ENCODE measurements around the gene PEPD. TPM values are rescaled to one million over a fixed set of nuclear protein-coding genes. Genes with fewer than 3 reads are reported as not detected.

PEPD gene
- polyA plus RNA-seq, 3 donors, result 61.5 to 218 (median 171) TPM

DNA sequence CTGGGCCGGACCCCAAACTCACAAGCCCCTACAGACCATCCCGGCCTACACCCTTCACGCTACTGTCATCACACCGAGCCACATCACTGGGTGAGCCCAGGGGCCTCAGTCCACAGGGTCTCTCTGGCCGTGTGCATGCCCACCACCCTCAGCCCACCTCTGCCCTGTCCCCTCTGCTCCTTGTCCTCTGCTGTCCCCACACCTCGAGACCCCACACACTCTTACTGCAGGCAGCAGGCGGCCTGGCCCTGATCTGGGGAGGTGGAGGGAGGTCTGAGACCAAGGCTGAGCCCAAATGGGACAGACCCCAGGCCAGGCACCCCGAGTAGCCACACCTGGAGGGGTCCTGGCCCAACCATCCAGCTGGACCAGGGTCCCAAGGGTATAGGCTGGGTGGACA, 35.2 kb downstream of the PEPD start:
- no peaks in the 10 kb centered on the region for H3K4me1 Mint-ChIP-seq
- H3K36me3 Mint-ChIP-seq, result peaks cover 0 to 2% of the 10 kb centered on the region in 2 donors
- TF ChIP-seq, protein P1, sequence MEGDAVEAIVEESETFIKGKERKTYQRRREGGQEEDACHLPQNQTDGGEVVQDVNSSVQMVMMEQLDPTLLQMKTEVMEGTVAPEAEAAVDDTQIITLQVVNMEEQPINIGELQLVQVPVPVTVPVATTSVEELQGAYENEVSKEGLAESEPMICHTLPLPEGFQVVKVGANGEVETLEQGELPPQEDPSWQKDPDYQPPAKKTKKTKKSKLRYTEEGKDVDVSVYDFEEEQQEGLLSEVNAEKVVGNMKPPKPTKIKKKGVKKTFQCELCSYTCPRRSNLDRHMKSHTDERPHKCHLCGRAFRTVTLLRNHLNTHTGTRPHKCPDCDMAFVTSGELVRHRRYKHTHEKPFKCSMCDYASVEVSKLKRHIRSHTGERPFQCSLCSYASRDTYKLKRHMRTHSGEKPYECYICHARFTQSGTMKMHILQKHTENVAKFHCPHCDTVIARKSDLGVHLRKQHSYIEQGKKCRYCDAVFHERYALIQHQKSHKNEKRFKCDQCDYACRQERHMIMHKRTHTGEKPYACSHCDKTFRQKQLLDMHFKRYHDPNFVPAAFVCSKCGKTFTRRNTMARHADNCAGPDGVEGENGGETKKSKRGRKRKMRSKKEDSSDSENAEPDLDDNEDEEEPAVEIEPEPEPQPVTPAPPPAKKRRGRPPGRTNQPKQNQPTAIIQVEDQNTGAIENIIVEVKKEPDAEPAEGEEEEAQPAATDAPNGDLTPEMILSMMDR (IDR thresholded peaks at IDR 0.05), result no peak

DNA sequence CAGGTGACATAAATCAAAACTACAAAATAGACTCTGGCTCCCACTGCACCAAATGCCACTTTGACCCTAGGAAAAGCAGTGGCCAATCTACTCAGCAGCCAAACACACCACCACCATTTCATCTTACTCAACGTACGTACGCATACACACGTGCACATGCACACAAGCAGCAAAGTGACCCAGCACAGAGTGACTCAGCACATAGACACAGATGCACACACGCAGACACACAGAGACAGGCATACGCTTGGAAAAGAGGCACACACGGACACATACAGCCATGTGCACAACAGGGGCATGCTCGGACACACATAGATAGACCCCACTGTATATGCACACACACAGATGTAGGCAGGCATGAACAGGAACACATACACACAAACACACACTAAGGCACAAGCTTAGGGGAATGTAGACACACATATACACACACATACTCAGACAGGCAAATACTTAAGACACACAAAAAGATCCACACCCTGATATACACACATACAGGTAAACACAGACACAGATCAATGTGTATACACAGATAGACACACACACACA, 37.3 kb downstream of the PEPD start:
- Mint-ChIP-seq H3K4me1 (no peaks in the 10 kb centered on the region), H3K4me3 (no peak overlapping the region), H3K27ac (no peak overlapping the region), H3K27me3 (ENCODE audit: low read depth in 3 of 3) (no peaks in the 10 kb centered on the region), H3K9me3 (peaks cover 8 to 22% (median 10%) of the 10 kb centered on the region in 7 donors), H3K36me3 (peaks cover 9 to 11% of the 10 kb centered on the region in 2 donors)
- no peak overlapping the region for H3K4me2 ChIP-seq (replicated peaks; ENCODE audit: extremely low read depth, low read length, poor library complexity, severe bottlenecking)
- no peak overlapping the region for H3K9ac ChIP-seq (ENCODE audit: insufficient read depth, low read length, poor library complexity, severe bottlenecking)
- WGBS (ENCODE audit: insufficient coverage), result 98% methylated on average over 7 of the region's 8 CpGs
- no peak overlapping the region for H3K27ac ChIP-seq (ENCODE audit: low read depth in 1 of 2, low read length in 2 of 2)
- H2AFZ ChIP-seq (ENCODE audit: insufficient read depth, low read depth, low read length, poor library complexity, severe bottlenecking), result no peak overlapping the region
- intact Hi-C loops (cut with micrococcal nuclease), result no loop called here
- H3K4me3 ChIP-seq (replicated peaks in 1 of 3; ENCODE audit: low read depth in 2 of 3, low read length in 3 of 3), result no peak overlapping the region
- no peaks in the 10 kb centered on the region for H3K27me3 ChIP-seq (ENCODE audit: control insufficient read depth in 2 of 2, insufficient read depth in 2 of 2, low read length in 2 of 2)
- TF ChIP-seq, protein P1 (IDR thresholded peaks at IDR 0.05), result no peak
- H4K20me1 ChIP-seq (ENCODE audit: insufficient read depth, low read length), result no peaks in the 10 kb centered on the region
- no peaks in the 10 kb centered on the region for H3K79me2 ChIP-seq (ENCODE audit: insufficient read depth, low read length)
- DNase-seq, result no peak
- H3K36me3 ChIP-seq (replicated peaks in 1 of 2; ENCODE audit: control insufficient read depth in 1 of 2, insufficient read depth in 2 of 2, low read length in 2 of 2), result no peaks in the 10 kb centered on the region
- no peaks in the 10 kb centered on the region for H3K4me1 ChIP-seq (ENCODE audit: control insufficient read depth in 1 of 2, insufficient read depth in 2 of 2, low read length in 2 of 2)
- H3K9me3 ChIP-seq (replicated peaks in 1 of 2; ENCODE audit: control insufficient read depth in 1 of 2, insufficient read depth in 1 of 2, low read length in 2 of 2), result peaks cover 0 to 6% of the 10 kb centered on the region in 2 donors

More for the DNA sequence above, 35.2 kb downstream of the PEPD start:
- Histone ChIP-seq H3K27me3 (ENCODE audit: control insufficient read depth in 2 of 2, insufficient read depth in 2 of 2, low read length in 2 of 2) (no peaks in the 10 kb centered on the region), H3K4me1 (ENCODE audit: control insufficient read depth in 1 of 2, insufficient read depth in 2 of 2, low read length in 2 of 2) (no peaks in the 10 kb centered on the region), H3K27ac (ENCODE audit: low read depth in 1 of 2, low read length in 2 of 2) (no peak overlapping the region), H3K9me3 (replicated peaks in 1 of 2; ENCODE audit: control insufficient read depth in 1 of 2, insufficient read depth in 1 of 2, low read length in 2 of 2) (peaks cover 0 to 6% of the 10 kb centered on the region in 2 donors), H3K79me2 (ENCODE audit: insufficient read depth, low read length) (no peaks in the 10 kb centered on the region), H3K36me3 (replicated peaks in 1 of 2; ENCODE audit: control insufficient read depth in 1 of 2, insufficient read depth in 2 of 2, low read length in 2 of 2) (no peaks in the 10 kb centered on the region), H4K20me1 (ENCODE audit: insufficient read depth, low read length) (no peaks in the 10 kb centered on the region), H3K4me2 (replicated peaks; ENCODE audit: extremely low read depth, low read length, poor library complexity, severe bottlenecking) (no peak overlapping the region), H3K9ac (ENCODE audit: insufficient read depth, low read length, poor library complexity, severe bottlenecking) (no peak overlapping the region), H3K4me3 (replicated peaks in 1 of 3; ENCODE audit: low read depth in 2 of 3, low read length in 3 of 3) (no peak overlapping the region), H2AFZ (ENCODE audit: insufficient read depth, low read depth, low read length, poor library complexity, severe bottlenecking) (no peak overlapping the region)
- H3K27me3 Mint-ChIP-seq (ENCODE audit: low read depth in 3 of 3), result no peaks in the 10 kb centered on the region
- peaks cover 0 to 20% (median 6%) of the 10 kb centered on the region in 7 donors for H3K9me3 Mint-ChIP-seq
- intact Hi-C loops (cut with micrococcal nuclease), result no loop called here
- no peak for DNase-seq
- no peak overlapping the region for H3K4me3 Mint-ChIP-seq
- 95% methylated on average over 6 of the region's 8 CpGs for WGBS (ENCODE audit: insufficient coverage)
- no peak overlapping the region for H3K27ac Mint-ChIP-seq
